DMS 273 (cell line): ENCODE measurements around the gene XXYLT1.
"Not testable (repeated sequence)": the region's sequence is repeated elsewhere in the genome, so short reads cannot be mapped to it uniquely, and the experiment has no call there.

ENCODE experiments used
- DNase-seq: peaks from one replicate; lab custom pipeline; 2025; ENCODE audit not compliant: unreplicated experiment; lab: John Stamatoyannopoulos, UW

The XXYLT1 gene, protein sequence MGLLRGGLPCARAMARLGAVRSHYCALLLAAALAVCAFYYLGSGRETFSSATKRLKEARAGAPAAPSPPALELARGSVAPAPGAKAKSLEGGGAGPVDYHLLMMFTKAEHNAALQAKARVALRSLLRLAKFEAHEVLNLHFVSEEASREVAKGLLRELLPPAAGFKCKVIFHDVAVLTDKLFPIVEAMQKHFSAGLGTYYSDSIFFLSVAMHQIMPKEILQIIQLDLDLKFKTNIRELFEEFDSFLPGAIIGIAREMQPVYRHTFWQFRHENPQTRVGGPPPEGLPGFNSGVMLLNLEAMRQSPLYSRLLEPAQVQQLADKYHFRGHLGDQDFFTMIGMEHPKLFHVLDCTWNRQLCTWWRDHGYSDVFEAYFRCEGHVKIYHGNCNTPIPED

DNA sequence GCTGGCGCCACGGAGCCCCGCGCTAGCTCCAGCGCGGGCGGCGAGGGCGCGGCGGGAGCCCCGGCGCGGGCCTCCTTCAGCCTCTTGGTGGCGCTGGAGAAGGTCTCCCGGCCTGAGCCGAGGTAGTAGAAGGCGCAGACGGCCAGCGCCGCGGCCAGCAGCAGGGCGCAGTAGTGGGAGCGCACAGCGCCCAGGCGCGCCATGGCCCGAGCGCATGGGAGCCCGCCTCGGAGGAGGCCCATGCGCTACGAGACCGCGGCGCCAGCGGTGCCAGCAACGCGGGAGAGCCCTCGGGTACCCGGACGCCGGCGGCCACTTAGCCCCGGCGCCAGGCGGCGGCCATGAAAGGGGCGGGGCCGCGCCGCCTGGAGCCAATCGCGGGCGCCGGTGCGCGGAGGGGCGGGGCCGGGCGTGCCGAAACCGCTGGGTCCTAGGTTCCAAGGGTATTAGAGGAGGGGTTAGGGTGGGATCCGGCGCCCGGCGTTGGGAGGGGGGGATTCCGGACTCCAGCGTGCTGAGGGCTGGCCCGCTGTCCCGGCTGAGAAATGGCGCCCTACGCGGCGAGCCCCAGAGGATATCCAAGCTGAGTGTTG, at the start of gene XXYLT1:
Gene XXYLT1, minus strand, starts transcription at position 343 of the 593 bp plus-strand sequence. Its CDS starts 101 bp downstream, at position 242.
- DNase-seq = peak; percentile 98

DNA sequence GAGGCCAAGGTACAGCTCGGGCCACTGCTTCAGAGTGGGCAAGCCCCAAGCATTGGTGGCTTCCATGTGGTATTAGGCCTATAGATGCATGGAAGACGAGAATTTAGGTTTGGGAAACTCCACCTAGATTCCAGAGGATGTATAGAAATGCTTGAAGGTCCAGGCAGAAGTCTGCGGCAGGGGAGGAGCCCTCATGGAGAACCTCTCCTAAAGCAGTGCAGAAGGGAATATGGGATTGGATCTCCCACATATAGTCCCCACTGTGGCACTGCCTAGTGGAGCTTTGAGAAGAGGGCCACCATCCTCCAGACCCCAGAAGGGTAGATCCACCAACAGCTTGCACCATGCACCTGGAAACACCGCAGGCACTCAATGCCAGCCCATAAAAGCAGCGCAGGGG, 48.1 kb upstream of the XXYLT1 start:
- DNase-seq = peak; percentile 9

DNA sequence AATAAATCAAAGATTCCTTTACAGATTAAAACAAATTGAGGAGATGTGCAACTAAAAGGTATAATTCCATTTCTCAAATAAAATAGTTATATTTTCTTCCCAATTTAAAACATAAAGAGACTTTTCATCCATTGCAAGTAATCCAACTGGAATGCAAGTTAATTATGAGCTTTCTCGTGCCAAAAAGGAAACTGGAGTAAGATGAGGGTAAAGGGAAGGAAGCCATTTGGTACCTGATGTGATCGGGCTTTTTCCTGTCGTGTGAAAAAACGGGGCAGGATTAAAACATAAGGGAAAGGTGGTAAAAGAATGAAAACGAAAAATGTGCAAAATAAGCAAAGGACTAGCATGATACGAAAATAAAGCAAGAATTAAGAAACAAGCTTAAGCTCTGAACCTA, 41.8 kb upstream of the XXYLT1 start:
- DNase-seq = no peak

DNA sequence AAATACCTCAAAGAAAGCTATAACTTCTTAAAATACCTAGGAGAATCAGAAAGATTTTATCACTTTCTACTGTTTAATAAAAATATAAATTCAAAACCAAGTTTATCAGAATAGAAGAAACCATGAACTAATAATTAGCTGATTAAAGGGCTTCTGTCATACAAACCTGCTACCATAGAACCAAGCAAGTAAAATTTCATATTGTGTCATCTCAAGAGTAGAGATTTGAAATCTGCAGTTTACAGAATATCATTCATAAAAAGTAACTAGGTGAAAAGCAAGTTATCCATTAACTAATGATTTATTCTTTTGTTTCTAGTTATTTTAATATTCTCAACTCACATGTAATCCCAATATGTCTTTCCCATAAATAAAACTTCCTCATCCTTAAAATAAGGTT, 36.8 kb upstream of the XXYLT1 start:
- DNase-seq = no peak

DNA sequence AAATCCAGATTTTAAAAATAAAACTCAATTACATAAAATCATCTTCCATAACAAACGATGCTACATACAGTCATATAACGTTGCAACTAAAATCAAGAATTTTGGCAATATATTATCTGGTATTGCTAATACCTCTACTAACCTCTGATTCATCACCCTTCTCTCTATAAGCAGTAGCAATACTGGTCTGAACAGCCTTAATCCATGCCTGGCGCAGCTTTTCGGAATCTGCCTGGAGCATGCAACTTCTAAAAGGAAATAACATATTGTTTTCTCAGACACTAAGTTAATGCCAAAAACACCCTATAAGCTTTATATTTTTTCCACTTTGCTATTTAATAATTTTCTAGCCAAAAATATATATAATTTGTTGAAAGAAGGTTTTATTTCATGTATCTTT, 35.4 kb upstream of the XXYLT1 start:
- no peak for DNase-seq

DNA sequence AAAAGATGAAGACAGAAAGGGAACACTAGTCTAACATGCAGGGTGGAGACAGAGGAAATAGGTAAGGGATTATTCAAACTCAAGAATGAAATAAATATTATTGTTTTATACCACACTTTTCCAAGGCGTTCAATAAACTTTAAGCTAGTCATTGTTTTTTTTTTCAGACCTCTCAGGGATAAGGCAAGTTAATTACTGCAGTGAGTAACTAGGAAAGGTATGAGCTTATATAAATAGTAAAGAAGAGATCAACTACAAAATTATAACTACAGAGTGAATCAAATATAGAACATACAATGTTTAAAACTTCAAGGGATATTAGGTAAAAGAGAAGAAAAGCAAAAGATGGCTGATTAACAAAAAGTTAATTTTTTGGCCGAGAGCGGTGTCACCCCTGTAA, 31.5 kb upstream of the XXYLT1 start:
- no peak for DNase-seq

DNA sequence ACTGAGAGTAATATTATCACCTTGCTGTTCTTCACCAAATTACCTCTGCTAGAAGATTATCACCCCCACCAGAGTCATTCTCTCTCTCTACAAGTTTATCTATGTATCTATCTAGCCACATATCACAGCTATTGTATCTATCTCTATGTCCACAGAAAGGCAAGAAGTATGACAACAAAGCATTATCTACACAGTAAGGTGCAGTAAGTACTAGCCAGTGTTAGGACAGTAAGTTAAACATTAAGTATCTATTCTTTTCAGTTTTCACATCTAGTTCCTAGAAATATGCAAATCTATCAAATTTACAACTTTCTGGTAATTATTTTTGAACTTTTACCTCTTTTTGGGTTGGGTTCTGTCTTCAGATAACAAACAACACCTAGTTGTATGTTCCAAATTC, 26.5 kb upstream of the XXYLT1 start:
- DNase-seq = no peak

DNA sequence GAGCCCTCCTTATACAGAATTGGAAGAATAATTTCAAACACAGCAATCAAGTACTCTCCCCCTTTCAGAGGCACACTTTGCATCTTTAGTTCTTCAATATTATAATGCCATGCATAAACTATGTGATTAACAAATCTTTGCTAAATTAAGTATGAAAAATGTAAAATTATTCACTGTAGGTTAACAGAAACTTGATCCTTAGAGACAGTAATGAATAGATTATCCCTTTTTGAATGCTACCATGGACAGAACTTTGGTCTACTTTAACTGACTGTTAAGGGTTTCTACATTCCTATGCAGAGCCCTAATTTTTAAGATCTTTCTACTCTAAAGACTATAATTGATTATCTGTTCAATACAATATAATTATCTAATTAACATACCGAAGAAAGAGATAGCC, 25.7 kb upstream of the XXYLT1 start:
- DNase-seq = no peak

DNA sequence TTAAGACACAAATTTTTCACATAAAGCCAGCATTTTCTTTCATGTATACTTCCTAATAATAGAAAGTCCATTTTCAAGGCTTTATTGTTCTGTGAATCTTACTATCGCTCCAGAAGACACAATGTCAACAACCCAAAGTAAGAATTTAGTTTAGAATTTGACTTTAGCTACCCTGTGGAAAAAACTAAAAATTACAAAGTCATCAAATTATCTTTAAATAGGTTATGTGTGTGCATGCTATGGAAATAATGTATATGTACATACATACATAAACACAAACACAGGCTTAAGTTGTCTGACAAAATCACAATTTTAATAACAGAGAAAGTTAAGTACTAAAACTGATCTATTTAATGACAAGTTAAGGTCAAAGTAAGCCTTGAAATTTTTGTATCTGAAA, 20.2 kb upstream of the XXYLT1 start:
- no peak for DNase-seq

DNA sequence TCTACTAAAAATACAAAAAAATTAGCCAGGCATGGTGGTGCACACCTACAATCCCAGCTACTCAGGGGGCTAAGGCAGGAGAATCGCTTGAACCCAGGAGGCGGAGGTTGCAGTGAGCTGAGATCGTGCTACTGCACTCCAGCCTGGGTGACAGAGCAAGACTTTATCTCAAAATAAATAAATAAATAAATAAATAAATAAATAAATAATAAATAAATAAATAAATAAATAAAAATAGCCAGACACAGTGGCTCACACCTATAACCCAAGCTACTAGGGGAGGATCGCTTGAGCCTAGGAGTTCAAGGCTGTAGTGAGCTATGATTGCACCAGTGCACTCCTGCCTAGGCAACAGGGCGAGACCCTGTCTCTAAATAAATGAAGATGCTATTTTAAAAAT, 19.7 kb upstream of the XXYLT1 start:
- not testable (repeated sequence) for DNase-seq

DNA sequence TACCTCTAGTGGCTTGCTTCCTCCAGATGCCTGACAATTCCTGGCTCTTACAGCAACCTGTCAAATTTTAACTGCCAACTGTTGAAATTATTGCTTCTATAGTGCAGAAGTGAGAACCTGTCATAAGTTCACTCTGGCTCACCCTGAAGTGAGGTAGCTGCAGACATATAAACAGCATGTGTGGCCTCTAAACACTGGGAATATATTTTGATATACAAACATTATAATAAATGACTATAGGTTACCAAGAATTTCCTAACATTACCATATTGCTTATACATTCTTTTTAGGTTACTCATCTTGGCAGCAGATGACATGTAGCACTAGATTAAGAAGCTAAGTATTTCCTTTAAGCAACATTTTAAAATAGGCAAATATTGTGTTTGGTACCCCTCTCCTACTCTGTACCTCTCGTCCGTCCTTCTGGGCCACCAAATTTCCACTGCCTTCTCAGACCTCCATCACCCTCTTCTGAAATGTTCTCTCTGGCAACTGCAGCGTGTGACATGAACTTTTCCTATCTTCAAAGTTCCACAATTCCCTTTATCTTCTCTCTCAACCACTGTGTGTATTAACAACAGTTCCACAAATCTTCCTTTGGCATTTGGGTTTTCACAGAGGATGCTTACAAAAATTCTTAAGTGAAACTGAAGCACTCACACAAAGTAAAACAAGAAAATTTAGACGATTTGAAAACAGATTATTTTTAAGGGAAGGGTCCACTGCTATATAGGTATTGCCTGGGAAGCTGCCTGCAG, 15.3 kb upstream of the XXYLT1 start:
- DNase-seq = no peak

DNA sequence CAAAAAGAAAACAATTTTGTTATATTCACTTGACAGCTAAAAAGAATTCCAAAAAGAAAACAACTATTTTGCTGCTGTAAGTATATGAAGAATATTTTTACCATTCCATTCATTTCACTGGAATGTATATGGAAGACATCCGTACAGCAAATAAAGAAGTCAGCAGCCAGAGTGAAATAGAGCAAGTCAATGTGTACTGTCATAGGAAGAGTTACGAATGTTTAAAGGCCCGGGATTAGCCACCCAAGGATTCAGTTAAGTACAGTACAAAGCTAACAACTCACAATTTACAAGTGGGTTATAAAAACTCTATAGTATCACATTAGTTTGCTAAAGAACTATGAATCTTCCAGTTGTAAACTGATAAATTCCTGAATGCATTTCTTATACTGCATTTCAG, 14.4 kb upstream of the XXYLT1 start:
- no peak for DNase-seq

DNA sequence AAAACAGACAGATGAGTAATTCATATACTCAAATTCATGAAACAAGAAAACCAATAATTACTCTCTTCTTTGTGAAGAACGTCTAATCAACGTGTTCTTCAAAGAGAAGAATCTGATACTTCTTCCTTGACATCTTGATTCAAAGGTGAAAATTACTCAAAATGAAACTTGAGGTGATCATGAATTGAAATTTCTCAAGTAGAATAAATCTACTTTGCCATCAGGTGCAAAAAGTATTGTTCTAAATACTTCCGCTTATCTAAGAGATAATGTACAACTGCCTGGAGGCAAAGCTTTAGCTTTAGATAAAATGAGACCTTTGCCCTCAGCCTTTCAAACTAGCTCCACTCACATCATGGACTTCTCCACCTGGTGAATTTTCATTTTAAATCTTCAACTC, 13.9 kb upstream of the XXYLT1 start:
- DNase-seq = no peak

DNA sequence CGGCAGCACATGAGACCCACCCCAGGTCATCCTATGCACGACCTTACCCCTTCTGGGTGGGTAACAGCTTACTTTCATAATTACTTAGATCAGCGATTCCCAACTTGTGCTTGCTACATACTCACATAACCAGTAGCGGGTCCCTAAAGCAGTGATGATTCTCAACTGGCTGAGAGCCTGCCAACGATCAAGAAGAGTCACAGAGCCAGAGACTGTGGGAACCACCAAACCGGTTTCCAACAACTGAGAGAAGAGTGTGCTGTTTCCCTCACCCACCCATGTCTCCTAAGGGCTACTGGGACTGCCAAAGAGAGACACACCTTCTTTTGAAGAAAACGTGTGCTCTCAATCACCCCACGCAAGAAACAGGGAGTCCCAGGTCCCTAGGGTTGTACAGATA, 12.0 kb upstream of the XXYLT1 start:
- no peak for DNase-seq

DNA sequence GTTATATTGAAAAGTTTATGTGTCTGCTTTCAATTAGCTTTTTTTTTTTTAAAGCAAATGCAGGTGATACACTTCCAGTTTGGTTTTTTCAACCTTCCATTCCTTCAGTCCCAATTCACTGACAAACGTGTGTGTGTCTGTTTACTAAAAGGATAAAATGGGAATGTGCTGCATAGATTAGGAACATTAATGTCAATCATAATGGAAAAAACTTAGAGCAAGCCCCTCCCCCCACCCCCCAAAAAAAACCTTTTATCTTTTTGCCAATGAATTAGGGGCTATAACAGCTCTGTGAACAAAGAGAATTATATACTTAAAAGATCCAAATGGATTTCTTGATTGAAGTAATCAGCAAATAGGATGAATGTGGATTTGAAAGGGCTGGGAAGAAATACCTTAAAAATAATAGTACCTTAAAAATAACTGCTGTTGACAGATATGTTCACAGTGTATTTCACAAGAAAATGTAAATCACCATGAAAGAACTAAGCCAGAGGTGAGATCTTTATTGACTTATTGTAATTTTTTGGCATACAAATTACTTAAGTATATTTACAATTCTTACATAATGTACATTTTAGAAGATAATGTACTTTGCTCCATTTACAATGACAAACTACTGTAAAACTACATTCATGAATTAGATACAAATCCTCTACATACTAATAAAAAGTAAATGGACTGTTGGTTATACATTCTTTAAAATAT, 3.5 kb upstream of the XXYLT1 start:
- DNase-seq = no peak

DNA sequence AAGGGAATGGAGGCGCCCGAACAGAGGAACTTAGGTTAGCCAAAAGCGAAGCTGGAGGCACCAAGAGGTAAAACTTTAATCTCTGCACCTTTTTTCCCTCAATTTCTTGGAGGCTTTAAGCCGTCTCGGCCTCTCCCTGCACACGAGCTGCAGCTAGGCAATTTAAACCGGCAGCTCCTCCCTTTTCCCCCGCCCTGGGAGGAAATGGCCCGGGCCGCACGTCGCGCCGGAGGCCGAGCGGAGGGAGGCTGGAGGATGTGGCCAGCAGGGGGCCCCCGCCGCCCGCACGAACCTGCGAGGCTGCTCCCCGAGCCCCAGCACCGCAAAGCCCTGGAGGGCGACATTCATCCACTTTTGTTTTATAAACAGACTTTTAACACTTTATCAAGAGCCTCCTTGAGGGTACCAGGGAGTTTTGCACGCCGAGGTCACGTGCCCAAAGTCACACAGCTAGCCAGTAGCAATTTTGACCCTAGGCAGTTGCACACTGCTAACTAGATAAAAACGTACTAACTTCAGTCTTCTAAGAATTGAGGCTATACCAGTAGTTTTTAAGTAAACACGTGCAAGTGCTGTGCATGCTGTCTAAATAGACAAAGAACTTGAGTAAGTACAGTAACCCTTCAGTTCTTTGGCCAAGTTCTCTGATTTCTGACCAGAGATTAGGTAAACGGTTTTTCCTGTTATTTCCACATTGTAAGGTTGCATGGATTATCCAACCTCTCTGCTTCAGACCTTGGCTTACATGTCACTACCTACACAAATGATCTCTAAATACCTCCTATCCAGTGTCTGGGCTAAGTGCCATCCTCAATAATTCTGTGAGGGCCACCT, 668 bp upstream of the XXYLT1 start:
- DNase-seq = peak; percentile 98

DNA sequence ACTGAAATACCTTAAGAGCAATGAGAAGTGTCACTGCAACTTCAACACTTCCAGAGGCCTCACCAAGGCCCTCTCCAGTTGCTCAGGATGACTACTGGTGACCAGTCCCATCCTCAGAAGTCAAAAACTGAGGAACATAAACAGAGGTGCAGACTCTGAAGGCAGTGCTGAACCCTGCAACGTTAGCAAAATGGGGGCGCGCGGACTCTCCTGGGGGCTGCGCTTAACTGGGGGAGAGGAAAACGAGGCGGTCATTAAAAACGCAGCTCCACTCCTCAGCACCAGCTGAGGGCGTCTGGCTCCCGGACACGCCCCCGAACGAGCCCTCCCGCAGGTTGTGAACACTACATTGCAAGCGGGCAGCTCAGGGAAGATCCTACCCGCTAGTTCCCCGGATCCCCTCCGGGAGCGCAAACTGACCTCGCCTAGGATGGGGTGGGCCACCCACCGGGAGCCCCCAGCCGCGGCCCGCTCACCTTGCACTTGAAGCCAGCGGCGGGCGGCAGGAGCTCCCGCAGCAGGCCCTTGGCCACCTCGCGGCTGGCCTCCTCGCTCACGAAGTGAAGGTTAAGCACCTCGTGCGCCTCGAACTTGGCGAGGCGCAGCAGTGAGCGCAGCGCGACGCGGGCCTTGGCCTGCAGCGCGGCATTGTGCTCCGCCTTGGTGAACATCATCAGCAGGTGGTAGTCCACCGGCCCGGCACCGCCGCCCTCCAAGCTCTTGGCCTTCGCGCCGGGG, 711 bp downstream of the XXYLT1 start:
- DNase-seq = peak; percentile 89

DNA sequence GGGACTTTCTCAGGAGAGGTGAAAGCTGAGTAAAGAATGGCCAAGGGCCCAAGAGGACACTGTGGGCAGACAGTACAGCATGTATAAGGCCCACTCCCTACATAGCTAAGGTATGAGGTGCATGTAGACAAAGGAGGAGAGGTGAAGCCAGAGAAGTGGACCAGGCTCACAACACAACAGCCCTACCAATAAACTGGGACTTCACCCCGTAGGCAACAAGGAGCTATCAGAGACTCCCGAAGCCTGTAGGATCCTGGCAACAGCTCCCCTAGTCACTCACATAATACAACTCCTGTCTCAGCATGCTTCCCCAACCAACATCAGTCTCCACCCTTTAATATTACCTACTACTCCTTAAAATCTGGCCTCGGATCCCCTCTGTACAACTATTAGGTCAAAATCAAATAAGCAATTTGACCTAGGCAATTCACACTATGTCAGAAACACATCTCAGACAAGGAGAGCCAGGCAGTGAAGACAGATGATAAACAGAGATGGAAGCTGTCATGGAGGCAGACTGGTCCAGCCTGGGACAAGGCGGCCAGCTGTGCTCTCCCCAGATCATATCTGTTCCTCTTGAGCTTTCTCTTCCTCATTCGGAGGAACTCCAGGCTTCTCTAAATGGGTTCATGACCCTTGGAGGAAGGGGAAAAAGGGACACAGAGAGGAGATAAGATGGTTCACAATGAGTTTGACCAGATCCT, 1.4 kb downstream of the XXYLT1 start:
- DNase-seq = peak; percentile 43

DNA sequence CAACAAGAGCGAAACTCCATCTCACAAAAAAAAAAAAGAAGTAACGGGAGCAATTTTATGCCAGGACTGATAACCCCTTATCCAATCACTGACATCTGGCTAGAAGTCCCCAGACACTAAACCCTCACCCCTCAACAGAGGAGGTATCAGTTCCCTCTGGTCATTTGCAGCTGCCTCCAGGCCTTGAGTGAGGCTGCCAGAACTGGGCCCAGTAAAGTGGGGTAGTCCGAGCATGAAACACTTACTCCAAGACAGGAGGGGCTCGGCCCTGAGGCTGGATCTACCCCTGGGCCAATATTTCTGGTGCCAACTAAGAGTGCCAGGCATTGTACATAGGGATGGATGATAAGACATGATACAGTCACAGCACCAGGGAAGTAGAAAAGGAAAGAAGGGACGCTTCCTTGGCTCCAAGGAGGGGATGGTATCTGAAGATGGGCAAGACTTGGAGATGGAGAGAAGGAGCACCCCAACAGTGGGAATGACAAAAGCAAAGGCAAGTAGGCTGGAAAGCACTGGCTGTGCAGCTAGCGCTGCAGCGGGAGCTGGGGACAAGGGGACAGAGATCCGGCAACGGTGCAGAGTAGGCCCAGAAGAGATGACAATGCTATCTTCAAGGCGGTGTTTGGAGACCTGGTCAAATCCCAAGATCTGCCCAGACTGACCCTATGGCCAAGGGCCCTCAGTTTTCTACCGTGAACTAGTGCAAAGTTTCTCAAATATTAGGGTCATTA, 2.2 kb downstream of the XXYLT1 start:
- DNase-seq = no peak
